K562 (cell line): ENCODE measurements around the gene SRF. TPM values are rescaled to one million over a fixed set of nuclear protein-coding genes. Genes with fewer than 3 reads are reported as not detected.

Experiments
- ATF4 ChIP-seq: fragments of 450-650 bp; formaldehyde crosslinking; IDR thresholded peaks from 2 replicates; pipeline ENCODE4 v1.4.0; 2022; ENCODE audit warnings: mild to moderate bottlenecking, moderate library complexity
- BHLHE40 ChIP-seq: IDR thresholded peaks from 2 replicates; pipeline ENCODE4 v1.6.1; 2011; ENCODE audit warnings: low read length, improper control_type of control experiment
- CSDE1 ChIP-seq, 2 experiments: fragments of 450-650 bp; IDR thresholded peaks; 2 replicates each; pipeline ENCODE4 v1.6.1; 2016; ENCODE audit warnings: mild to moderate bottlenecking in 1 of 2
- GATAD2A ChIP-seq: fragments of 450-650 bp; IDR thresholded peaks from 2 replicates; pipeline ENCODE4 v1.6.1; 2017
- HLTF ChIP-seq: fragments of 450-650 bp; IDR thresholded peaks from 2 replicates; pipeline ENCODE4 v1.6.1; 2016
- HNRNPUL1 ChIP-seq: fragments of 200-400 bp; formaldehyde crosslinking; IDR thresholded peaks from 2 replicates; pipeline ENCODE4 v1.6.1; 2017; ENCODE audit warnings: low read length
- IRF2 ChIP-seq: sonication (generic); formaldehyde crosslinking; IDR thresholded peaks from 2 replicates; pipeline ENCODE4 v1.8.1; 2022; ENCODE audit warnings: mild to moderate bottlenecking, missing genetic modification reagents
- NONO ChIP-seq, 2 experiments: fragments of 200-400 bp in 1 of 2; fragments of 450-650 bp in 1 of 2; formaldehyde crosslinking in 1 of 2; IDR thresholded peaks; 2 replicates each; pipeline ENCODE4 v1.6.1; 2017; ENCODE audit warnings: low read depth in 2 of 2, mild to moderate bottlenecking in 2 of 2, moderate library complexity in 2 of 2, low read length in 1 of 2
- NR1H2 ChIP-seq: sonication (generic); formaldehyde crosslinking; IDR thresholded peaks from 2 replicates; pipeline ENCODE4 v1.4.0; 2020; ENCODE audit warnings: mild to moderate bottlenecking, missing genetic modification reagents
- RBBP5 ChIP-seq: fragments of 200-600 bp; sonication (generic); IDR thresholded peaks from 2 replicates; pipeline ENCODE4 v1.6.1; 2012; ENCODE audit warnings: borderline replicate concordance, mild to moderate bottlenecking, low read length, control low read depth, inconsistent platforms; ENCODE audit not compliant: insufficient read depth, poor library complexity, severe bottlenecking
- SAFB ChIP-seq: fragments of 200-400 bp; formaldehyde crosslinking; IDR thresholded peaks from 2 replicates; pipeline ENCODE4 v1.6.1; 2017; ENCODE audit warnings: low read depth, low read length, borderline replicate concordance
- SP1 ChIP-seq: sonication (generic); formaldehyde crosslinking; IDR thresholded peaks from 2 replicates; pipeline ENCODE4 v1.8.1; 2022; ENCODE audit warnings: mild to moderate bottlenecking, missing genetic modification reagents
- ZBTB43 ChIP-seq: sonication (generic); formaldehyde crosslinking; IDR thresholded peaks from 2 replicates; pipeline ENCODE4 v1.8.0; 2023; ENCODE audit warnings: mild to moderate bottlenecking, missing genetic modification reagents
- ZFP91 ChIP-seq: sonication (generic); formaldehyde crosslinking; IDR thresholded peaks from 2 replicates; pipeline ENCODE4 v1.8.0; 2022; ENCODE audit warnings: mild to moderate bottlenecking, missing genetic modification reagents
- ZNF12 ChIP-seq: sonication (generic); formaldehyde crosslinking; IDR thresholded peaks from 2 replicates; pipeline ENCODE4 v1.4.0; 2020; ENCODE audit warnings: mild to moderate bottlenecking, missing genetic modification reagents
- ZNF121 ChIP-seq: sonication (generic); formaldehyde crosslinking; conservative IDR thresholded peaks from 2 replicates; pipeline ENCODE4 v1.8.0; 2022; ENCODE audit warnings: missing genetic modification reagents
- polyA plus RNA-seq, 8 experiments: library from polyadenylated mRNA; depleted of rRNA in 4 of 8; stranded (reverse) in 5 of 8; unstranded in 3 of 8; fragments of >200 nt; fragmentation: Nextera tagmentation in 2 of 8; fragmentation: Illumina TruSeq in 1 of 8; extraction: Ambion mirVana in 2 of 8; extraction: Trizol in 1 of 8; gene quantifications; 2 replicates each; pipeline versions ENCODE4 v1.2.1 to v1.2.3, GENCODE V29; 2011 to 2014; ENCODE audit warnings: inconsistent platforms in 1 of 8, missing spikeins in 1 of 8
- total RNA-seq, 7 experiments: library from RNA; depleted of rRNA in 6 of 7; stranded (reverse); fragments of >200 nt in 6 of 7; fragmentation: Illumina TruSeq in 2 of 7; extraction: Trizol in 2 of 7; gene quantifications; 2 replicates each; pipeline versions ENCODE4 v1.2.1 to v1.2.3, GENCODE V29; 2011 to 2021; ENCODE audit warnings: low replicate concordance in 1 of 7

SRF gene
- total and polyA plus RNA-seq, 9 of the 15 experiments (the other 6 are each of a cell fraction or from before 2014, with no cell fraction given), result 2.5 to 37.0 (median 24.6) TPM

- TF ChIP-seq ZFP91, result peak; percentile 81
- no peak; a peak in 1 of 4 replicates for TF ChIP-seq CSDE1 (IDR thresholded peaks at IDR 0.05)
- peak; percentile 37; the same call in 1 of the 2 replicates for TF ChIP-seq ZNF121
- peak in 1 of 2 experiments; percentile 88; a peak in 2 of 4 replicates for TF ChIP-seq NONO (IDR thresholded peaks at IDR 0.05; ENCODE audit: low read depth in 2 of 2, low read length in 1 of 2)
- TF ChIP-seq RBBP5, result peak; percentile 88
- TF ChIP-seq GATAD2A, result peak; percentile 84
- TF ChIP-seq SAFB, result peak; percentile 98
- peak; percentile 13; the same call in 1 of the 2 replicates for TF ChIP-seq ZNF12
- TF ChIP-seq ZBTB43 (CRISPR knock-in tag), result 0 out of 2 replicates have a peak, but pooled peaks have one; percentile 68
- no peak for TF ChIP-seq HNRNPUL1
- peak; percentile 36; the same call in 1 of the 2 replicates for TF ChIP-seq NR1H2
- peak; percentile 90 for TF ChIP-seq HLTF
- TF ChIP-seq BHLHE40, result peak; percentile 87
- TF ChIP-seq IRF2 (CRISPR knock-in tag), result no peak
- TF ChIP-seq SP1 (CRISPR knock-in tag), result peak; percentile 83
- TF ChIP-seq ATF4 (CRISPR knock-in tag), result 0 out of 2 replicates have a peak, but pooled peaks have one; percentile 33
These were observed 11.1 kb downstream of the SRF start, which contains the start of gene CUL9 (continued) for GRCh38 chr6:43181942-43182860.
